Measurements from ENCODE around the gene PLPP7.

The PLPP7 gene

GRCh38 chr9:131308906-131309529, 19.5 kb downstream of the PLPP7 start:
- no peak for TF ChIP-seq CTCF (conservative IDR thresholded peaks at IDR 0.05)
- TF ChIP-seq ZFX (IDR thresholded peaks at IDR 0.05) = no peak
- H3K27ac ChIP-seq = no peak overlapping the region

DNA sequence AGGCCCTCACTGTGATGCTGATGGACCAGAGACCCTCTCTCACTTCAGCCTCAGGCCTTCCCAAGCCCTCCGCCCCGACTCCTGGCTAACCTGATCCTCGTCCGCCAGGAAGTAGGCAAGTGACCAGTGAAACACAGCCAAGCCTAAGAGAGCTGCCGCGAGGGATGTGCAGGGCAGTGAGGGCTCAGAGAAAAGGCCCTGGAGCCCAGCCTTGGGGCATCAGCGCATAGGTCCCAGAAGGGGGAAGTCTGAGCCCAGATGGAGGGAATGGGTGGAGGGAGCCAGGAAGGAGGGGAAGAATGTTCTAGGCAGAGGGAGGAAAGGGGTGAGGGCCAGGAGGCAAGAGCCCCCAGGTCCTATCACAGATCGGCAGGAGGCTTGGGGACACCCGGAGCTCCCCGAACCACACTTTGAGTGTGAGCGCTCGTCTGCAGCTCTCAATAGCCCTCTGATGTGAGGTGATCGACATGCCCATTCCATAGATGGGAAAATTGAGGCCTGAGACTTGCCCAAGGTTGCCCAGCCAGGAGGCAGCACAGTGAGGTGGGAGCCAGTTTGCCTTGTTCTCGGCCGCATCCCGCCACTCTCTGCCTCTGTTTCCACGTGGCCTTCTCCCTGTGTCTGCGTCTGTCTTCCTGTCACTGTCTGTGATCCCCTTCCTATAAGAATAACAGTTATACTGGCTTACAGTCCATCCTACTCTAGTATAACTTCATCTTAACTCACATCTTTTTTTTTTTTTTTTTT, 20.2 kb downstream of the PLPP7 start:
- TF ChIP-seq ZFX (IDR thresholded peaks at IDR 0.05) (no peak), CTCF (conservative IDR thresholded peaks at IDR 0.05) (no peak)
- no peak overlapping the region for H3K27ac ChIP-seq

- no peak overlapping the region for H3K27ac ChIP-seq
- TF ChIP-seq CTCF (conservative IDR thresholded peaks at IDR 0.05) (no peak), ZFX (IDR thresholded peaks at IDR 0.05) (no peak)
Measured at GRCh38 chr9:131310833-131311554, 21.5 kb downstream of the PLPP7 start.

DNA sequence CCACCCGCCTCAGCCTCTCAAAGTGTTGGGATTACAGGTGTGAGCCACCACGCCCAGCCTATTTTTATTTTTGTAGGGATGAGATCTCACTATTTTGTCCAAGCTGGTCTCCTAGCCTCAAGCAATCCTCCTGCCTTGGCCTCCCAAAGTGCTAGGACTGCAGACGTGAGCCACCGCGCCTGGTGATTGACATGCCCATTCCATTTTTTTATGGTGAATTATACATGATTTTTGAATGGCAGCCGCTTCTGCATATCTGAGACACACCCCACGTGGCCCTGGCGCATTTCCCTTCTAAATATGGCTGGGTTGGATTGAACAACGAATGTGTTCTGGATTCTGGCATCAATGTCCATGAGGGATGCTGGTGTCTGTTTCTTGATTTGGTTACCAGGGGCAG, 22.7 kb downstream of the PLPP7 start:
- no peak overlapping the region for H3K27ac ChIP-seq
- no peak for TF ChIP-seq CTCF (conservative IDR thresholded peaks at IDR 0.05)
- TF ChIP-seq ZFX (IDR thresholded peaks at IDR 0.05) = no peak

GRCh38 chr9:131312822-131313770, 23.6 kb downstream of the PLPP7 start:
- H3K27ac ChIP-seq = no peak overlapping the region
- TF ChIP-seq ZFX (IDR thresholded peaks at IDR 0.05) = no peak

GRCh38 chr9:131318231-131319085, 28.9 kb downstream of the PLPP7 start:
- H3K27ac ChIP-seq = no peak overlapping the region
- no peak for TF ChIP-seq ZFX (IDR thresholded peaks at IDR 0.05)
- TF ChIP-seq CTCF (conservative IDR thresholded peaks at IDR 0.05) = no peak

All from C4-2B (cell line).